GM06990 (cell line): Measurements from ENCODE around the gene AXDND1.

Experiments used
- DNase-seq: peaks from one replicate; pipeline ENCODE4 v3.0.0-alpha.2; 2011; ENCODE audit not compliant: insufficient read length; ENCODE audit errors: extremely low read depth
- H3K27me3 ChIP-seq: replicated peaks from 2 replicates; pipeline ENCODE4 v1.6.0; 2011; ENCODE audit warnings: low read length; ENCODE audit not compliant: control insufficient read depth, insufficient read depth
- H3K36me3 ChIP-seq: 2 replicates; pipeline ENCODE4 v1.5.1; 2011; ENCODE audit warnings: low read length; ENCODE audit not compliant: control insufficient read depth, insufficient read depth
- H3K4me3 ChIP-seq: replicated peaks from 2 replicates; pipeline ENCODE4 v1.5.1; 2011; ENCODE audit warnings: low read depth, mild to moderate bottlenecking, control low read depth, low read length
- CTCF ChIP-seq: IDR thresholded peaks from 2 replicates; pipeline ENCODE4 v1.5.1; 2011; ENCODE audit warnings: low read length, control low read depth, mild to moderate bottlenecking, inconsistent platforms; ENCODE audit not compliant: insufficient read depth, poor library complexity, severe bottlenecking

Gene AXDND1

DNA sequence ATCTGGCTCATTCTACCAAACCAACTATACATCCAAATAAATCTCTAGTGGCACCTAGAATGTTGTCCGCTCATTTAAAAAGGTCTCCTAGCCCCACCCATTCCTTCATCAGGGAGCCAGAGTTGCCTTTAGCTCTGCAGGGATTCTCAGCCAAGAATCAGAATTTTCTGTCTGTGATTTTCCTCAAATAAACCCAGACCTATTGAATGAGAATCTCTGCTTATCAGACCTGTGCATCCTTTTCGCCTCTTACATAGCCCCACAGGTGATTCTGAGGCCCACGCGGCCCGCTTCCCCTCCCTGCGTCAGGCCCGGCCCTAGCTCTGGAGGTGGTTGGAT, 225.5 kb downstream of the AXDND1 start:
- H3K4me3 ChIP-seq: no peak overlapping the region
- DNase-seq: no peak
- no peaks in the 10 kb centered on the region for H3K36me3 ChIP-seq
- no peak for TF ChIP-seq CTCF
- H3K27me3 ChIP-seq: no peaks in the 10 kb centered on the region; the same call in 1 of the 2 replicates

DNA sequence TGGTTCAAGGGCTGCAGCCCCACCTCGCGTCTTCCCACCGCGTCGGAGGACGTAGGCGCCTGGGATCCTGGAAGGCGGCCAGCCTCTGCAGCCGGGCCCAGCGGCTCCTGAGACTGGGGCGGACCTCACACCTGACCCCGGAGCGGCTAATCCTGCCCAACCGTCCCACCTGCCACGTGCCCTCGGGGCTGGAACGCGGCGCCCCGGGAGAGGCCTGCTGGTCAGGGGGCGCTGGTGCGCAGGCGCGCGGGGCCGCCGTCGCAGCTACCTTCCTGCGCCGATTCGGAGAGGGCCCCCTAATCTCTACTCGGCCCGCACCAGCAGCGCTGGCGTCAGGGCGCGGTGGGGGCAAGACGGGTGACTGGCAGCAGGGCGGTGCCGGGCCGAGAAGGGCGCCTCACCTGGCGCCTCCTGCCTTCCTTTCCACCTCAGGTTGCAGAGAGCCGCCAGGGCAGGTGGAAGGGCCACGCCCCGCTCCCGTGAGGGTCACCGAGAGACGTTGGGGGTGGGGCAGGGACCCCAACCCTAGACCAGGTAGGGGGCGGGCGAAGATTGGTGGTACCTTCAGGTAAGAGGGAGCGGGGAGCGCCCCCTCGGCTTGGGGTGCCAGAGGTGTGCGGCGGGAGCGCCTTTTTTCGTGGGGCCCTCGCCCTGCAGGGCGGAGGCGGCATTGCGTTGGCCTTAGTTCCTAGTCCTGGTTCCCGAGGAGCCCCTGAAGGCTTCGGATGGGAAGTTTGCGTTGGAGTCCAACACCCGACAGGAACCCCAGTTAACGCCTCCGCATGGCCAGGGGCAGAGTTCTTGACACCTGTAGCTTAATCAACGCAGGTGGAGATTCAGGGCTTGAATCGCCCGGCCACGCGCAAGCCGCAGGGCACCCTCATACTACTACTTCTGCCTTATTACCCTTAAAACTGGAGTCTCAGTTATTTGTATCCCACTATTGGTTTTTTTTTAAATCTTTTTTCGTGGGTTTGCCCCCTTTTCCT, 226.1 kb downstream of the AXDND1 start, which contains the start of gene TDRD5:
Gene TDRD5, plus strand, starts transcription at position 241 of the 989 bp plus-strand sequence. CDS start 784 bp downstream, outside the sequence.
- peak; percentile 1 for TF ChIP-seq CTCF
- Histone ChIP-seq H3K36me3 (no peaks in the 10 kb centered on the region), H3K27me3 (no peaks in the 10 kb centered on the region; the same call in 1 of the 2 replicates), H3K4me3 (no peak within 1 kb of the TSS)
- no peak for DNase-seq

- no peaks in the 10 kb centered on the region for H3K36me3 ChIP-seq
- DNase-seq: no peak
- no peak overlapping the region for H3K4me3 ChIP-seq
- H3K27me3 ChIP-seq: no peaks in the 10 kb centered on the region
- no peak for TF ChIP-seq CTCF
Measured at GRCh38 chr1:179598631-179599030, 232.9 kb downstream of the AXDND1 start.

DNA sequence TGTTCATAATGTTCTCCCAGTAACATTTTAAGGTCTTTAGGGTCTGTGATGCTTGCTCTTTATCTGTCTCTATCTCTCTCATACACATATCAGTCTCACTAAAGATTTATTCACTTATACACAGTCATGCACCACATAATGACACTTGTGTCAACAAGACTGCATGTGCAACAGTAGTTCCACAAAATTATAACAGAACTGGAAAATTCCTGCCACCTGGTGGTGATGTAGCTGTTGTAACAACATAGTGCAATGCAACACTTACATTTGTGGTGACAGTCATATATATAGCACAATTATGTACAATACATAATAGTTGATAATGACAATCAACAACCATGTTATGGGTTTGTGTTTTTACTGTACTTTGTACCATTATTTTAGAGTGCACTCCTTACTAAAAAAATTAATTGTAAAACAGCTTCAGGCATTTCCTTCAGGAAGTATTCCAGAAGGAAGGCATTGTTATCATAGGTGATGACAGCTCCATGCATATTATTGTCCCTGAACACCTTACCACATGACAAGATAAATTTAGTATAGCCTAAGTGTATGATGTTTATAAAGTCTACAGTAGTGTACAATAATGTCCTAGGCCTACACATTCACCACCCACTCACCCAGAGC, 234.0 kb downstream of the AXDND1 start:
- no peak for DNase-seq
- TF ChIP-seq CTCF: peak; percentile 35
- no peaks in the 10 kb centered on the region for H3K36me3 ChIP-seq
- H3K27me3 ChIP-seq: no peaks in the 10 kb centered on the region
- no peak overlapping the region for H3K4me3 ChIP-seq

- TF ChIP-seq CTCF: no peak
- DNase-seq: no peak
- no peaks in the 10 kb centered on the region for H3K36me3 ChIP-seq
Measured at GRCh38 chr1:179601093-179601492, 235.3 kb downstream of the AXDND1 start.

More at GRCh38 chr1:179601093-179601492, 235.3 kb downstream of the AXDND1 start:
- H3K27me3 ChIP-seq: no peaks in the 10 kb centered on the region
- H3K4me3 ChIP-seq: no peak overlapping the region
